ENCODE data around the gene ERAS. TPM values are rescaled to one million over a fixed set of nuclear protein-coding genes. Genes with fewer than 3 reads are reported as not detected.
"Not testable (repeated sequence)": the region's sequence is repeated elsewhere in the genome, so short reads cannot be mapped to it uniquely, and the experiment has no call there.

ERAS gene
- total and polyA plus RNA-seq, 4 experiments from 2014 or later: not detected

- H3K4me1 ChIP-seq (ENCODE audit: insufficient read depth, low read length); H3K9me3 ChIP-seq (ENCODE audit: control insufficient read depth in 1 of 2, low read length in 2 of 2); H3K27ac Mint-ChIP-seq; H3K9me3 Mint-ChIP-seq; H3K36me3 Mint-ChIP-seq; intact Hi-C loops (cut with micrococcal nuclease); CTCF ChIA-PET (ENCODE audit: partially characterized antibody); DNase-seq; H3K36me3 ChIP-seq (ENCODE audit: insufficient read depth, low read length); H3K27me3 ChIP-seq (ENCODE audit: insufficient read depth, low read length); POLR2A ChIA-PET (ENCODE audit: partially characterized antibody); H3K4me3 Mint-ChIP-seq; H3K27ac ChIP-seq (ENCODE audit: low read depth, low read length); H3K4me3 ChIP-seq (ENCODE audit: low read length in 2 of 2); H3K4me1 Mint-ChIP-seq: not testable (repeated sequence)
- H3K27me3 Mint-ChIP-seq: peaks cover 7 to 14% of the 10 kb centered on the region in 2 donors
Observed at GRCh38 chrX:48854121-48854804, 27.9 kb downstream of the ERAS start.

- no peaks in the 10 kb centered on the region for H3K36me3 Mint-ChIP-seq
- no peaks in the 10 kb centered on the region for H3K27me3 ChIP-seq (ENCODE audit: insufficient read depth, low read length)
- peaks cover 7 to 14% of the 10 kb centered on the region in 2 donors for H3K27me3 Mint-ChIP-seq
- H3K9me3 ChIP-seq (ENCODE audit: control insufficient read depth in 1 of 2, low read length in 2 of 2): no peaks in the 10 kb centered on the region
- peak overlapping the region in 2 of 7 donors; percentile 5 to 61 for H3K27ac Mint-ChIP-seq
- H3K9me3 Mint-ChIP-seq: peaks cover 0 to 5% (median 0%) of the 10 kb centered on the region in 8 donors
- ChIA-PET POLR2A (ENCODE audit: partially characterized antibody) (no interaction called here), CTCF (ENCODE audit: partially characterized antibody) (no interaction called here)
- no peak overlapping the region for H3K4me3 Mint-ChIP-seq
- H3K36me3 ChIP-seq (ENCODE audit: insufficient read depth, low read length): no peaks in the 10 kb centered on the region
- no peaks in the 10 kb centered on the region for H3K4me1 ChIP-seq (ENCODE audit: insufficient read depth, low read length)
- DNase-seq: no peak
- peaks cover 0 to 2% (median under 1%) of the 10 kb centered on the region in 4 donors for H3K4me1 Mint-ChIP-seq
- no peak overlapping the region for H3K27ac ChIP-seq (ENCODE audit: low read depth, low read length)
- intact Hi-C loops (cut with micrococcal nuclease): no loop called here
- no peak overlapping the region for H3K4me3 ChIP-seq (ENCODE audit: low read length in 2 of 2)
Observed at GRCh38 chrX:48854898-48855297, 28.6 kb downstream of the ERAS start.

- Mint-ChIP-seq H3K36me3 (no peaks in the 10 kb centered on the region), H3K9me3 (no peaks in the 10 kb centered on the region)
Observed at GRCh38 chrX:48864210-48864609, 37.9 kb downstream of the ERAS start.

GRCh38 chrX:48872017-48872416 lies 45.7 kb downstream of the ERAS start:
- DNase-seq; H3K27me3 Mint-ChIP-seq; H3K4me1 Mint-ChIP-seq; H3K4me3 Mint-ChIP-seq; POLR2A ChIA-PET (ENCODE audit: partially characterized antibody); H3K4me1 ChIP-seq (ENCODE audit: insufficient read depth, low read length); H3K9me3 Mint-ChIP-seq; H3K9me3 ChIP-seq (ENCODE audit: control insufficient read depth in 1 of 2, low read length in 2 of 2); H3K36me3 ChIP-seq (ENCODE audit: insufficient read depth, low read length); H3K36me3 Mint-ChIP-seq; H3K27me3 ChIP-seq (ENCODE audit: insufficient read depth, low read length); H3K27ac ChIP-seq (ENCODE audit: low read depth, low read length); H3K4me3 ChIP-seq (ENCODE audit: low read length in 2 of 2); intact Hi-C loops (cut with micrococcal nuclease); CTCF ChIA-PET (ENCODE audit: partially characterized antibody); H3K27ac Mint-ChIP-seq: not testable (repeated sequence)

More at GRCh38 chrX:48864210-48864609, 37.9 kb downstream of the ERAS start:
- H3K4me3 ChIP-seq (ENCODE audit: low read length in 2 of 2): no peak overlapping the region
- POLR2A ChIA-PET (ENCODE audit: partially characterized antibody): no interaction called here
- H3K36me3 ChIP-seq (ENCODE audit: insufficient read depth, low read length): no peaks in the 10 kb centered on the region
- CTCF ChIA-PET (ENCODE audit: partially characterized antibody): no interaction called here
- no peaks in the 10 kb centered on the region for H3K4me1 Mint-ChIP-seq
- no peaks in the 10 kb centered on the region for H3K4me1 ChIP-seq (ENCODE audit: insufficient read depth, low read length)
- no peak for DNase-seq
- no peaks in the 10 kb centered on the region for H3K9me3 ChIP-seq (ENCODE audit: control insufficient read depth in 1 of 2, low read length in 2 of 2)
- peaks cover 3 to 4% of the 10 kb centered on the region in 2 donors for H3K27me3 Mint-ChIP-seq
- H3K27ac ChIP-seq (ENCODE audit: low read depth, low read length): no peak overlapping the region
- intact Hi-C loops (cut with micrococcal nuclease): no loop called here
- no peaks in the 10 kb centered on the region for H3K27me3 ChIP-seq (ENCODE audit: insufficient read depth, low read length)
- no peak overlapping the region for H3K4me3 Mint-ChIP-seq
- no peak overlapping the region for H3K27ac Mint-ChIP-seq

- H3K4me3 ChIP-seq (ENCODE audit: low read length in 2 of 2); intact Hi-C loops (cut with micrococcal nuclease); H3K36me3 ChIP-seq (ENCODE audit: insufficient read depth, low read length); DNase-seq; H3K27me3 ChIP-seq (ENCODE audit: insufficient read depth, low read length); H3K27ac Mint-ChIP-seq; H3K4me1 ChIP-seq (ENCODE audit: insufficient read depth, low read length); H3K27me3 Mint-ChIP-seq; CTCF ChIA-PET (ENCODE audit: partially characterized antibody); POLR2A ChIA-PET (ENCODE audit: partially characterized antibody); H3K9me3 ChIP-seq (ENCODE audit: control insufficient read depth in 1 of 2, low read length in 2 of 2); H3K9me3 Mint-ChIP-seq; H3K27ac ChIP-seq (ENCODE audit: low read depth, low read length); H3K4me1 Mint-ChIP-seq; H3K36me3 Mint-ChIP-seq: not testable (repeated sequence)
- peak overlapping the region in 1 of 8 donors; percentile 59 for H3K4me3 Mint-ChIP-seq
Observed at GRCh38 chrX:48876944-48877343, 50.6 kb downstream of the ERAS start.

Other genes with a start within 250 kb of the ERAS start
- 10 to 100 TPM; 47.4 to 49.7 TPM for gene WDR13, start 229.0 kb upstream of the ERAS start, total RNA-seq
- gene WDR13, start 229.0 kb upstream of the ERAS start, polyA plus RNA-seq: 10 to 100 TPM; 41.8 to 67.9 TPM
- gene WAS, start 142.7 kb upstream of the ERAS start, total RNA-seq: 100 to 1,000 TPM; 108 to 110 TPM
- gene WAS, start 142.7 kb upstream of the ERAS start, polyA plus RNA-seq: 10 to 100 TPM; 13.4 to 33.8 TPM
- gene SUV39H1, start 129.8 kb upstream of the ERAS start, total RNA-seq: 10 to 100 TPM in 1 of 2 experiments, 1 to 10 TPM in 1; 8.7 to 10.2 TPM
- gene SUV39H1, start 129.8 kb upstream of the ERAS start, polyA plus RNA-seq: 10 to 100 TPM; 12.4 to 15.6 TPM
- gene GLOD5, start 64.8 kb upstream of the ERAS start, total RNA-seq: not detected
- gene GLOD5, start 64.8 kb upstream of the ERAS start, polyA plus RNA-seq: not detected
- gene GATA1, start 39.9 kb upstream of the ERAS start, total RNA-seq: not detected
- gene GATA1, start 39.9 kb upstream of the ERAS start, polyA plus RNA-seq: not detected
- gene HDAC6, start 24.4 kb upstream of the ERAS start, total RNA-seq: 100 to 1,000 TPM; 121 to 126 TPM
- 10 to 100 TPM in 1 of 2 donors, 1 to 10 TPM in 1; 9.4 to 25.3 TPM for gene HDAC6, start 24.4 kb upstream of the ERAS start, polyA plus RNA-seq
- 1 to 10 TPM; 6.4 to 8.5 TPM for gene PCSK1N, start 9.1 kb downstream of the ERAS start, total RNA-seq
- gene PCSK1N, start 9.1 kb downstream of the ERAS start, polyA plus RNA-seq: 10 to 100 TPM in 1 of 2 donors, 1 to 10 TPM in 1; 4.6 to 15.3 TPM
- 10 to 100 TPM; 42.6 to 46.2 TPM for gene TIMM17B, start 71.3 kb downstream of the ERAS start, total RNA-seq
- 10 to 100 TPM; 65.3 to 69.7 TPM for gene TIMM17B, start 71.3 kb downstream of the ERAS start, polyA plus RNA-seq
- gene PQBP1, start 71.4 kb downstream of the ERAS start, total RNA-seq: 10 to 100 TPM; 59.6 to 64.4 TPM
- gene PQBP1, start 71.4 kb downstream of the ERAS start, polyA plus RNA-seq: 10 to 100 TPM; 80.0 to 94.1 TPM
- 10 to 100 TPM; 13.8 to 15.8 TPM for gene SLC35A2, start 85.1 kb downstream of the ERAS start, total RNA-seq
- 10 to 100 TPM; 11.8 to 14.4 TPM for gene SLC35A2, start 85.1 kb downstream of the ERAS start, polyA plus RNA-seq
- 100 to 1,000 TPM; 117 to 118 TPM for gene PIM2, start 92.5 kb downstream of the ERAS start, total RNA-seq
- gene PIM2, start 92.5 kb downstream of the ERAS start, polyA plus RNA-seq: 100 to 1,000 TPM; 396 to 489 TPM
- gene OTUD5, start 131.1 kb downstream of the ERAS start, total RNA-seq: 10 to 100 TPM; 92.0 to 94.5 TPM
- gene OTUD5, start 131.1 kb downstream of the ERAS start, polyA plus RNA-seq: 10 to 100 TPM; 16.5 to 45.6 TPM
- 1 to 10 TPM; 1.8 to 1.9 TPM for gene KCND1, start 145.3 kb downstream of the ERAS start, total RNA-seq
- 1 to 10 TPM in 1 of 2 donors, not detected in 1; 1.0 TPM for gene KCND1, start 145.3 kb downstream of the ERAS start, polyA plus RNA-seq
- 100 to 1,000 TPM in 1 of 2 experiments, 10 to 100 TPM in 1; 99.6 to 111 TPM for gene GRIPAP1, start 175.8 kb downstream of the ERAS start, total RNA-seq
- 10 to 100 TPM in 1 of 2 donors, 1 to 10 TPM in 1; 4.8 to 18.7 TPM for gene GRIPAP1, start 175.8 kb downstream of the ERAS start, polyA plus RNA-seq
- gene TFE3, start 216.8 kb downstream of the ERAS start, total RNA-seq: 10 to 100 TPM; 35.5 to 37.6 TPM
- 1 to 10 TPM; 3.0 to 8.0 TPM for gene TFE3, start 216.8 kb downstream of the ERAS start, polyA plus RNA-seq
- 10 to 100 TPM in 1 of 2 experiments, 1 to 10 TPM in 1; 9.8 to 10.6 TPM for gene CCDC120, start 232.5 kb downstream of the ERAS start, total RNA-seq
- gene CCDC120, start 232.5 kb downstream of the ERAS start, polyA plus RNA-seq: under 1 TPM; 0.19 to 0.94 TPM
- gene PRAF2, start 247.5 kb downstream of the ERAS start, total RNA-seq: 10 to 100 TPM; 25.4 to 28.9 TPM
- gene PRAF2, start 247.5 kb downstream of the ERAS start, polyA plus RNA-seq: 10 to 100 TPM; 29.3 to 60.1 TPM

Data from CD4-positive, alpha-beta memory T cell (primary cell).